Tibial nerve (tissue), 4 donors: ENCODE data around the gene ZNF516.

Experiments used
- CTCF ChIP-seq, 5 experiments: fragments of 200-600 bp in 3 of 5; fragments of 450-650 bp in 2 of 5; sonication (generic) in 3 of 5; IDR thresholded peaks; one replicate each; pipeline ENCODE4 v1.5.1; 2016 to 2019; ENCODE audit warnings: antibody characterized with exemption in 5 of 5, mild to moderate bottlenecking in 3 of 5, moderate library complexity in 2 of 5
- EP300 ChIP-seq, 2 donors: sonication (generic); formaldehyde crosslinking; IDR thresholded peaks; one replicate each; pipeline ENCODE4 v1.6.1; 2017; ENCODE audit warnings: antibody characterized with exemption in 2 of 2, mild to moderate bottlenecking in 1 of 2
- POLR2A ChIP-seq, 2 donors: fragments of 450-650 bp; IDR thresholded peaks; one replicate each; pipeline ENCODE4 v1.6.1; 2017; ENCODE audit warnings: antibody characterized with exemption in 2 of 2, mild to moderate bottlenecking in 2 of 2, moderate library complexity in 2 of 2

- TF ChIP-seq CTCF (IDR thresholded peaks at IDR 0.05) (no peak), POLR2A (IDR thresholded peaks at IDR 0.05) (no peak), EP300 (IDR thresholded peaks at IDR 0.05) (no peak)
Observed at GRCh38 chr18:76463872-76464271, 31.2 kb downstream of the ZNF516 start.
